Stimulated activated CD4-positive, alpha-beta T cell treated with anti-CD3 and anti-CD28 coated beads, Interleukin-2, amount 100 ng/mL, for 48 hours (primary cell): Measurements from ENCODE around the gene BMAL1.
"Not testable (repeated sequence)": the region's sequence is repeated elsewhere in the genome, so short reads cannot be mapped to it uniquely, and the experiment has no call there.

Source experiments
- DNase-seq, 2 donors: peaks; one replicate each; pipeline ENCODE4 v3.0.0-alpha.2; 2020

BMAL1 gene

GRCh38 chr11:13277768-13278608, at the start of gene BMAL1:
Gene BMAL1, plus strand, starts transcription at chr11:13277790. Its CDS starts 76,519 bp downstream, at chr11:13354309.
- peak; percentile 37 to 39 for DNase-seq

GRCh38 chr11:13228572-13228971, 49.0 kb upstream of the BMAL1 start:
- no peak for DNase-seq

- DNase-seq, result no peak
Observed at GRCh38 chr11:13229136-13229535, 48.5 kb upstream of the BMAL1 start.

GRCh38 chr11:13229711-13230318, 47.8 kb upstream of the BMAL1 start:
- DNase-seq, result no peak

GRCh38 chr11:13233173-13233745, 44.3 kb upstream of the BMAL1 start:
- DNase-seq, result no peak

GRCh38 chr11:13235895-13236294, 41.7 kb upstream of the BMAL1 start:
- no peak for DNase-seq

GRCh38 chr11:13236626-13237025, 41.0 kb upstream of the BMAL1 start:
- no peak for DNase-seq

GRCh38 chr11:13237761-13238160, 39.8 kb upstream of the BMAL1 start:
- DNase-seq, result no peak

- DNase-seq, result peak; percentile 55 to 57
Observed at GRCh38 chr11:13238879-13239514, 38.6 kb upstream of the BMAL1 start.

- no peak for DNase-seq
Observed at GRCh38 chr11:13242564-13242963, 35.0 kb upstream of the BMAL1 start.

- DNase-seq, result no peak
Observed at GRCh38 chr11:13247606-13248296, 29.8 kb upstream of the BMAL1 start.

- no peak for DNase-seq
Observed at GRCh38 chr11:13249177-13249576, 28.4 kb upstream of the BMAL1 start.

GRCh38 chr11:13249992-13250391, 27.6 kb upstream of the BMAL1 start:
- DNase-seq, result no peak

GRCh38 chr11:13251966-13252365, 25.6 kb upstream of the BMAL1 start:
- DNase-seq, result no peak

GRCh38 chr11:13252438-13252837, 25.2 kb upstream of the BMAL1 start:
- no peak for DNase-seq

- DNase-seq, result no peak
Observed at GRCh38 chr11:13256216-13256615, 21.4 kb upstream of the BMAL1 start.

- DNase-seq, result not testable (repeated sequence)
Observed at GRCh38 chr11:13258061-13258460, 19.5 kb upstream of the BMAL1 start.

GRCh38 chr11:13258855-13259254, 18.7 kb upstream of the BMAL1 start:
- DNase-seq, result no peak

GRCh38 chr11:13259374-13259773, 18.2 kb upstream of the BMAL1 start:
- no peak for DNase-seq

- no peak for DNase-seq
Observed at GRCh38 chr11:13260201-13260962, 17.2 kb upstream of the BMAL1 start.

GRCh38 chr11:13260963-13261588, 16.5 kb upstream of the BMAL1 start:
- no peak for DNase-seq
